Subcutaneous adipose tissue (tissue), 4 donors: ENCODE results near the gene CACNA1H. TPM values are rescaled to one million over a fixed set of nuclear protein-coding genes. Genes with fewer than 3 reads are reported as not detected.

Experiments used
- total RNA-seq, 4 donors: library from RNA; depleted of rRNA; stranded (reverse); fragments of >200 nt; gene quantifications; one replicate each; pipeline ENCODE4 v1.1.0, GENCODE V29; 2016
- TF ChIP-seq, protein P1 (sequence below): fragments of 450-650 bp; IDR thresholded peaks from one replicate; pipeline ENCODE4 v1.5.1; 2016; ENCODE audit warnings: low read depth, mild to moderate bottlenecking, control low read depth, antibody characterized with exemption, moderate library complexity

CACNA1H gene
- total RNA-seq, 4 donors from 2014 or later, result 0.51 to 13.9 (median 3.1) TPM

DNA sequence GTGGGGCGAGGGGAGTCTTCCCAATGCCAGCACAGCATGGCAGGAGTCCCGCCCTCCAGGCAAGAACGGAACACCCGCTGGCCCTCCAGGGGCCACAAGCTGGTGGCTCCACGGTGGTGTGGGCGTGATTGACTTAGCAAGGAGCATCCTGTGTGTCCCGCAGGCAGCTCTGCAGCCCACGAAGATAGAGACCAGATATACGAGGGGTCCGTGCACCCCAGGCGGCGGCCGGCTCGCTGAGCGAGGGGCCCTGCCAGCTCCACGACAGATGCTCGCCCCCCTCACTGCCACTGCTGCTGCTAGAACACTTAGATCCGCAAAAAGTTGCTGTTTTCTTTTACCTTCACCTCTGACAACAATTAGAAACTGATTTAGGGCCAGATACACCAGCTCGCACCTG, 10.0 kb upstream of the CACNA1H start:
- TF ChIP-seq, protein P1, sequence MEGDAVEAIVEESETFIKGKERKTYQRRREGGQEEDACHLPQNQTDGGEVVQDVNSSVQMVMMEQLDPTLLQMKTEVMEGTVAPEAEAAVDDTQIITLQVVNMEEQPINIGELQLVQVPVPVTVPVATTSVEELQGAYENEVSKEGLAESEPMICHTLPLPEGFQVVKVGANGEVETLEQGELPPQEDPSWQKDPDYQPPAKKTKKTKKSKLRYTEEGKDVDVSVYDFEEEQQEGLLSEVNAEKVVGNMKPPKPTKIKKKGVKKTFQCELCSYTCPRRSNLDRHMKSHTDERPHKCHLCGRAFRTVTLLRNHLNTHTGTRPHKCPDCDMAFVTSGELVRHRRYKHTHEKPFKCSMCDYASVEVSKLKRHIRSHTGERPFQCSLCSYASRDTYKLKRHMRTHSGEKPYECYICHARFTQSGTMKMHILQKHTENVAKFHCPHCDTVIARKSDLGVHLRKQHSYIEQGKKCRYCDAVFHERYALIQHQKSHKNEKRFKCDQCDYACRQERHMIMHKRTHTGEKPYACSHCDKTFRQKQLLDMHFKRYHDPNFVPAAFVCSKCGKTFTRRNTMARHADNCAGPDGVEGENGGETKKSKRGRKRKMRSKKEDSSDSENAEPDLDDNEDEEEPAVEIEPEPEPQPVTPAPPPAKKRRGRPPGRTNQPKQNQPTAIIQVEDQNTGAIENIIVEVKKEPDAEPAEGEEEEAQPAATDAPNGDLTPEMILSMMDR, result no peak

DNA sequence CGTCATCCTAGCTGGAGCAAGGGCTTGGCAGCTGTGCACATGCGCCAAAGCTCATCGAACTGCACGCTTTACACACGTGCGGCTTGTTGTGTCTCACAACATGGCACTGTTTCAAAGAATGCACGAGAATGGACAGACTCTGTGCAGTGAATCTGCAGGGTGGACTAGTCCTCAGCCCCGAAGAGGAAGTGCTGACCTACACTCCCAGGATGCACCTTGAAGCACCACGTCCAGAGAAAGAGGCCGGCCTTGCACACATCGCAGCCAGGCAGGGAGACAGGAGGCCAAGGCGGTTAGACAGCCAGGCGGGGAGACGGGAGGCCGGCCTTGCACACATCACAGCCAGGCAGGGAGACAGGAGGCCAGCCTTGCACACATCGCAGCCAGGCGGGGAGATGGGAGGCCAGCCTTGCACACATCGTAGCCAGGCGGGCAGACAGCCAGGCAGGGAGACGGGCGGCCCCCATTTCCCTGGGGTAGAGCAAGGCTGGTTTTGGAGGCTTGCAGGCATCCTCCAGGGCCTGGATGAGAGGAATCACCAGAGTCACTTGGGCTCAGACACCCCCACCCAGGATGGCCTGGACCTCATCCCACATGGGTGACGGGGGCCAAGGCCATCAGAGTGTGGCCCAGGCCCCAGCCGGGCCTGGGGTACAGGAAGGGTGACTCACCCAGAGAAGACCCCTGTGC, 9.0 kb upstream of the CACNA1H start:
- TF ChIP-seq, protein P1, result no peak

DNA sequence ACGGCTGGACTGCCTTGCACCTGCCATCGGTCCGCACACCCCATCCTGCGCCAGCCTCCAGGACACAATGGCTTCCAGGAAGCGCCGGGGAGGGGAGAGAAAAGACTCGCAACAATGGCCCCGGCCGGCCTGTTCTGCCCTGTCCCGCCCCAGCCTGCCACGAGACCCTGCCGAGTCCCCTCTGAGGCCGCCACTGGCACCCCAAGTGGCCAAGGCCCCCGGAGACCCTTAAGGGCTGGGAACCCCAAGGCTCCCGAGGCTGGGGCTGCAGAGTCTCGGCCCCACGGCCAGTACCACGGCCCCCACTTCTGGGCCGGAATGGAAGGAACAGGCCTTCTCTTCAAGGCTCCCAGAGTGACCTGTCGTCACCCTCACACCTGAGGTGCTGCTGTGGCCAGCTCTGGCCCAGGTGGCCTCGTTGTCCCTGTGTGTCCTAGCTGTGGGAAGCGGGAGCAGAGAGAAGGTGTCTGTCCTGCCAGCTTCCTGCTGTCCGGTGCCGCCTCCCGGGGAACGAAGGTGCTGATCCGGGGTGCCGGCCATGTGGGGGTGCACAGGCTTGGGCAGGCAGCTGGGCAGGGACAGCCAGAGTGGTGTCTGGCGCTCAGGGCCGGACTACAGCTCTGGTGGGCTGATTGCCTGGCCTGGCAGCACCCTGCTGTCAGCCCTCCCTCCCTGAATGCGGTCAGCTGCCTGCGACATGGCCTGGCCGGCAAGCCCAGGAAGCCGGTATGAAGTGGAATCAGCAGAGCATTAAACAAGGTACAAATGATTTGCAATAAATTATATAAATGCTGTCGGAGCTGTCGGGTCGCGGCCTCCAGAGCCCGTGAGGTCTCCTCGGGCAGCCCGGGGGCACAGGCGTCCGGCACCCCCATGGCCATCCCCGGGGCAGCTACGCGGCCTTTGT, 8.2 kb upstream of the CACNA1H start:
- TF ChIP-seq, protein P1, result no peak

DNA sequence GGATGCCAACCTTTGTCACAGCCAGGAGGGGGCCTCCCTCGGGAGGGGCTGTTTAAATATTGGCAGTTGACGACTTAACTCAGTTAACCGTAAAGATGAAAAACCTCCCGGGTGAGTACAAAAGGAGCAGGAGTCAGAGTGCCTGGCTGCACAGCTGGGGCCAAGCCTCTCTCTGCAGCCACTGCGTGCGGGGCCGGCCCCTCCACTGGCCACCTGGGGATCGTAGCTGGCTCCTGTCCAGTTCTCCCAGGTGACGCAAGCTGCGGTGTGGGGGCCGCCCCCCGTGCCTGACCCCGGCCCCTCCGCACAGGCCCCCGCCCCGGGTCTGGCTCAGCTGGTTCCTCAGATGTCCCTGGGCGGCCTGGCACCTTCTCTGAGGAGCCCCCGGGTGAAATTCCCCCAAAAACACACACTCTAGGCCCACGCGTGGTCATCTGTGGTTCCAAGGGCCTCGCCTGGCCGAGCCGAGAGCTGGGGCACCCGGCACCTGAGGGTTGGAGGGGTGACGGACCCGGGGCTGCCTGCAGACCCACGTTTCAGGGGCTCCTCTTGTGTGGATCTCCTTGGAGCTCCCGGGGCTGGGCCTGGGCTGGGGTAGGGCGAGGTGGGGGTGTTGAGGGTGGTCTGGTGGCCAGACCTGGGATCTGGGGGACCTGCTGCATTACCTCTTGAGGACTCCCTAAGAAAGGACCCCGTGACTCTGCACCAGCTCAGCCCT, 7.4 kb upstream of the CACNA1H start:
- TF ChIP-seq, protein P1, result no peak

DNA sequence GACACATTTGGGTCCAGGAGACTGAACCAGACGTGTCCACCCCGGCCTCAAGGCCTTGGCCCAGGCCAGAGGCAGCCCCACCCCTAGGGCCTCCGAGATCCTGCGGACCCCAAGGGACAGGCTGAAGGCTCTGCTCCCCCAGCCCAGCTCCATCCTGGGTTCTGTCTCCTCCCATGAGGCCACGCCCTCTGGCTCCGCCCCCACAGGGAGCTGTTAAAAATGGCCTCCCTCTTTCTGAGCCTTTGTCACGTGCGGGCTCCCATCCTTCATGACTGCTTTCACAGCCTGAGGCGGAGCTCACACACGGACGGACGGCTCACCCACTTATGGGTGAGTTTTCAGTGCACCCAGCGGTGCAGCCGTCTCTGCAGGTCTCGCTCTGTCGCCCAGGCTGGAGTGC, 6.5 kb upstream of the CACNA1H start:
- TF ChIP-seq, protein P1, result no peak

DNA sequence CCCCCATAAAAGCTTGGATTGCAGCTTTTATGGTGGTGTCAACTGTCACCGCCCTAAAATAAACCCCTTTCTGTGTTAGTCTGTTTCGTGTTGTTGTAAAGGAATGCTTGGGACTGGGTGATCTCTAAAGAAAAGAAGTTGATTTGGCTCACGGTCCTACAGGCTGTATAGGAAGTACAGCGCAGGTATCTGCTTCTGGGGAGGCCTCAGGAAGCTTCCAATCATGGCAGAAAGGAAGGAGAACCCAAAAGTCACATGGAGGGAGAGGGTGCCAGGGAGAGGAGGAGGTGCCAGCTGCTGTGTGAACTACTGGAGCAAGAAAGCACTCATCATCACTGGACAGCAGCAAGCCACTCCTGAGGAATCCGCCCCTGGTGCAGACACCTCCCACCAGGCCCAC, 5.9 kb upstream of the CACNA1H start:
- TF ChIP-seq, protein P1, result no peak

DNA sequence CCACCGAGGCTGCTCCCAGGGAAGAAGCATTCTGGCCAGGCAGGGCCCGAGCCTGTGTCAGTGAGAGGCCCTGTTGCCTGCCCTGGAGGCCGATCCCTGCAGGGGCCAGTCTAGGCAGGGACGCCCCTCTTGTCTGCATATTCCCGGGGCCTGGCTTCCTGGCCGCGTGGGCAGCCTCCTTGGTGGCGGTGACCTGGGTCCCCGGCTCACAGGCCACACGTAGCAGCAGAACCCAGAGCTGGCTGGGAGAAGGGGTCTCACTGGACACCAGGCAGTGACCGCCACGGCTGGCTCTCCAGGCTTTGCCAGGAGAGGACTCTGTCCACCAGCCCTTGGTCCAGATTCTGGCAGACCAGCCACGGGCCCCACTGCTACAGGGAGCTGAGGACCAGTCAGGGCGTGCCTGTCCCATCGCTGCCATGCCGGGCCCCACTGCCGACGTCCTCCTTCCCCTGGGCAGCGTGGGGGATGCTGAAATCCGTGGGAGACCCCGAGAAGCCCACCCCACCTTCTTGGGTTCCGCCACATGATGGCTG, 3.7 kb upstream of the CACNA1H start:
- TF ChIP-seq, protein P1, result no peak
